Neural cell (in vitro differentiated cells): ENCODE data around the gene PPIL6. TPM values are rescaled to one million over a fixed set of nuclear protein-coding genes. Genes with fewer than 3 reads are reported as not detected.

Experiments used
- H2AFZ ChIP-seq: fragments of 200-600, 300-800 bp; sonication (generic), shearing (Covaris generic); 2 replicates; pipeline ENCODE4 v1.6.0; 2014; ENCODE audit warnings: low read depth, mild to moderate bottlenecking, antibody characterized with exemption, low read length, moderate library complexity
- H3F3A ChIP-seq: fragments of 200-600 bp; shearing (Covaris generic); 2 replicates; pipeline ENCODE4 v1.6.1; 2016; ENCODE audit warnings: mild to moderate bottlenecking, moderate library complexity, mixed read lengths, antibody characterized with exemption, low read length; ENCODE audit not compliant: insufficient read depth, poor library complexity, severe bottlenecking
- H3K27ac ChIP-seq: fragments of 200-600, 300-800 bp; sonication (generic), shearing (Covaris generic); 2 replicates; pipeline ENCODE4 v1.5.1; 2014; ENCODE audit warnings: mild to moderate bottlenecking, low read length, moderate library complexity
- H3K27me3 ChIP-seq: fragments of 300-800, 200-600 bp; sonication (generic), shearing (Covaris generic); 2 replicates; pipeline ENCODE4 v1.6.0; 2014; ENCODE audit warnings: mild to moderate bottlenecking, low read depth, low read length, moderate library complexity; ENCODE audit not compliant: insufficient read depth
- H3K36me3 ChIP-seq: fragments of 300-800, 200-600 bp; sonication (generic), shearing (Covaris generic); 2 replicates; pipeline ENCODE4 v1.5.1; 2014; ENCODE audit warnings: mild to moderate bottlenecking, antibody characterized with exemption, low read length, moderate library complexity; ENCODE audit not compliant: insufficient read depth
- H3K4me2 ChIP-seq: fragments of 300-800, 200-600 bp; sonication (generic), shearing (Covaris generic); 2 replicates; pipeline ENCODE4 v1.6.0; 2014; ENCODE audit warnings: mild to moderate bottlenecking, low read length
- H3K4me3 ChIP-seq: fragments of 300-800, 200-600 bp; sonication (generic), shearing (Covaris generic); 2 replicates; pipeline ENCODE4 v1.5.1; 2014; ENCODE audit warnings: mild to moderate bottlenecking, low read length, moderate library complexity
- H3K79me2 ChIP-seq: fragments of 200-600 bp; shearing (Covaris generic); replicated peaks from 2 replicates; pipeline ENCODE4 v1.6.0; 2014; ENCODE audit warnings: mild to moderate bottlenecking, low read length, moderate library complexity; ENCODE audit not compliant: insufficient read depth
- H3K9ac ChIP-seq: fragments of 300-800, 200-600 bp; sonication (generic), shearing (Covaris generic); 2 replicates; pipeline ENCODE4 v1.6.1; 2016; ENCODE audit warnings: mild to moderate bottlenecking, low read length, mixed read lengths
- H3K9me2 ChIP-seq: fragments of 200-600 bp; shearing (Covaris generic); 2 replicates; pipeline ENCODE4 v1.6.1; 2016; ENCODE audit warnings: mild to moderate bottlenecking, low read length, mixed read lengths; ENCODE audit not compliant: insufficient read depth
- H3K9me3 ChIP-seq: fragments of 200-600, 300-800 bp; sonication (generic), shearing (Covaris generic); 2 replicates; pipeline ENCODE4 v1.6.1; 2016; ENCODE audit warnings: mild to moderate bottlenecking, mixed run types, low read length, moderate library complexity, mixed read lengths
- H4K20me1 ChIP-seq: fragments of 200-600 bp; shearing (Covaris generic); 2 replicates; pipeline ENCODE4 v1.6.1; 2016; ENCODE audit warnings: mild to moderate bottlenecking, mixed run types; ENCODE audit not compliant: insufficient read depth
- CTCF ChIP-seq: fragments of 450-650 bp; IDR thresholded peaks from 2 replicates; pipeline ENCODE4 v1.5.1; 2014; ENCODE audit warnings: antibody characterized with exemption, mild to moderate bottlenecking, moderate library complexity; ENCODE audit not compliant: poor library complexity, severe bottlenecking
- EP300 ChIP-seq: fragments of 450-650 bp; conservative IDR thresholded peaks from 2 replicates; pipeline ENCODE4 v1.6.1; 2014; ENCODE audit warnings: antibody characterized with exemption, mild to moderate bottlenecking, moderate library complexity; ENCODE audit not compliant: poor library complexity, severe bottlenecking
- EZH2 ChIP-seq: fragments of 200-600, 300-800 bp; shearing (Covaris generic), sonication (generic); IDR thresholded peaks from 2 replicates; pipeline ENCODE4 v1.6.1; 2014; ENCODE audit warnings: antibody characterized with exemption, low read length, borderline replicate concordance, mild to moderate bottlenecking; ENCODE audit not compliant: insufficient read depth, poor library complexity, severe bottlenecking
- MXI1 ChIP-seq: fragments of 450-650 bp; conservative IDR thresholded peaks from 2 replicates; pipeline ENCODE4 v1.6.1; 2014; ENCODE audit warnings: antibody characterized with exemption, mild to moderate bottlenecking; ENCODE audit not compliant: poor library complexity, severe bottlenecking
- POLR2AphosphoS5 ChIP-seq: IDR thresholded peaks from 2 replicates; pipeline ENCODE4 v1.6.1; 2012
- RAD21 ChIP-seq: fragments of 450-650 bp; conservative IDR thresholded peaks from 2 replicates; pipeline ENCODE4 v1.6.1; 2014; ENCODE audit warnings: antibody characterized with exemption, mild to moderate bottlenecking, moderate library complexity
- REST ChIP-seq: IDR thresholded peaks from 2 replicates; pipeline ENCODE4 v1.6.1; 2012; ENCODE audit warnings: borderline replicate concordance
- SMC3 ChIP-seq: fragments of 450-650 bp; conservative IDR thresholded peaks from 2 replicates; pipeline ENCODE4 v1.6.1; 2014; ENCODE audit warnings: antibody characterized with exemption, mild to moderate bottlenecking, moderate library complexity; ENCODE audit not compliant: poor library complexity
- TAF1 ChIP-seq: IDR thresholded peaks from 2 replicates; pipeline ENCODE4 v1.6.1; 2012; ENCODE audit warnings: low read depth
- polyA plus RNA-seq: library from polyadenylated mRNA; depleted of rRNA; stranded (reverse); fragments of >200 nt; gene quantifications from 2 replicates; pipeline ENCODE4 v1.2.3, GENCODE V29; 2014

PPIL6 gene
- polyA plus RNA-seq, 1 donor from 2014 or later: 11.8 TPM

- no peaks in the 10 kb centered on the region for H4K20me1 ChIP-seq
- peaks cover 4% of the 10 kb centered on the region for H3F3A ChIP-seq
- H3K27me3 ChIP-seq: no peaks in the 10 kb centered on the region
- no peak for TF ChIP-seq POLR2AphosphoS5
- TF ChIP-seq CTCF: no peak
- TF ChIP-seq SMC3: no peak
- TF ChIP-seq REST: no peak
- no peak for TF ChIP-seq RAD21
- TF ChIP-seq EZH2: no peak
- TF ChIP-seq MXI1: no peak
- TF ChIP-seq TAF1: no peak
- no peak for TF ChIP-seq EP300
- no peaks in the 10 kb centered on the region for H3K9me2 ChIP-seq
- H3K4me2 ChIP-seq: no peak overlapping the region
- no peaks in the 10 kb centered on the region for H3K9me3 ChIP-seq
- peaks cover 43% of the 10 kb centered on the region for H3K79me2 ChIP-seq
- peaks cover 4% of the 10 kb centered on the region for H3K36me3 ChIP-seq
- no peak overlapping the region for H3K9ac ChIP-seq
- no peak overlapping the region for H3K27ac ChIP-seq
- H3K4me3 ChIP-seq: no peak overlapping the region
- H2AFZ ChIP-seq: no peak overlapping the region
These were observed 62.7 kb downstream of the PPIL6 start for GRCh38 chr6:109377717-109378116.

GRCh38 chr6:109374326-109374892 lies 66.0 kb downstream of the PPIL6 start:
- no peak overlapping the region for H3K4me3 ChIP-seq
- H3K36me3 ChIP-seq: peaks cover 9% of the 10 kb centered on the region
- no peaks in the 10 kb centered on the region for H4K20me1 ChIP-seq
- no peak overlapping the region for H3K4me2 ChIP-seq
- H2AFZ ChIP-seq: no peak overlapping the region
- H3K27ac ChIP-seq: no peak overlapping the region
- peaks cover 23% of the 10 kb centered on the region for H3K79me2 ChIP-seq
- no peak overlapping the region for H3K9ac ChIP-seq
- H3K9me3 ChIP-seq: no peaks in the 10 kb centered on the region
- H3F3A ChIP-seq: no peaks in the 10 kb centered on the region
- no peaks in the 10 kb centered on the region for H3K27me3 ChIP-seq
- H3K9me2 ChIP-seq: no peaks in the 10 kb centered on the region
- TF ChIP-seq CTCF (no peak), SMC3 (no peak), EZH2 (no peak), EP300 (no peak), RAD21 (no peak), TAF1 (no peak)
